Osteocyte (in vitro differentiated cells): Measurements from ENCODE around the gene USP24. TPM values are rescaled to one million over a fixed set of nuclear protein-coding genes. Genes with fewer than 3 reads are reported as not detected.
"Not testable (repeated sequence)": the region's sequence is repeated elsewhere in the genome, so short reads cannot be mapped to it uniquely, and the experiment has no call there.

Source experiments
- DNase-seq: peaks from one replicate; pipeline ENCODE4 v3.0.0; 2021; ENCODE audit warnings: mixed read lengths; ENCODE audit not compliant: unreplicated experiment; ENCODE audit errors: extremely low spot score
- H3K27ac Mint-ChIP-seq: one replicate; pipeline ENCODE4 v1.8.0; 2021; ENCODE audit warnings: mild to moderate bottlenecking, mixed read lengths; ENCODE audit not compliant: unreplicated experiment
- H3K27me3 Mint-ChIP-seq: one replicate; pipeline ENCODE4 v1.8.0; 2021; ENCODE audit warnings: mixed read lengths; ENCODE audit not compliant: unreplicated experiment
- H3K36me3 Mint-ChIP-seq: one replicate; pipeline ENCODE4 v1.8.0; 2021; ENCODE audit warnings: mixed read lengths; ENCODE audit not compliant: unreplicated experiment
- H3K4me1 Mint-ChIP-seq: one replicate; pipeline ENCODE4 v1.8.0; 2021; ENCODE audit warnings: mixed read lengths; ENCODE audit not compliant: unreplicated experiment
- H3K4me3 Mint-ChIP-seq: one replicate; pipeline ENCODE4 v1.8.0; 2021; ENCODE audit warnings: mild to moderate bottlenecking, moderate library complexity, mixed read lengths; ENCODE audit not compliant: unreplicated experiment
- H3K9me3 Mint-ChIP-seq: one replicate; pipeline ENCODE4 v1.8.0; 2021; ENCODE audit warnings: mixed read lengths; ENCODE audit not compliant: unreplicated experiment
- microRNA-seq: library from miRNA; unstranded; fragments of <30 nt; microRNA quantifications from one replicate; pipeline ENCODE4 v1.1.0, GENCODE V29; 2020; ENCODE audit not compliant: unreplicated experiment
- total RNA-seq: library from RNA; stranded (reverse); gene quantifications from 2 replicates; pipeline ENCODE4 v1.2.1, GENCODE V29; 2021
- TF ChIP-seq, protein P1 (sequence below): fragments of 200-600 bp; sonication (generic); IDR thresholded peaks from 2 replicates; pipeline ENCODE4 v1.5.0; 2021; ENCODE audit warnings: antibody characterized with exemption, mild to moderate bottlenecking, moderate library complexity

The USP24 gene
- total RNA-seq, 1 donor from 2014 or later: 32.1 TPM

- Mint-ChIP-seq H3K27ac (no peak overlapping the region), H3K4me1 (peaks cover 10% of the 10 kb centered on the region), H3K4me3 (no peak overlapping the region), H3K9me3 (no peaks in the 10 kb centered on the region), H3K36me3 (no peaks in the 10 kb centered on the region), H3K27me3 (peaks cover 42% of the 10 kb centered on the region)
- TF ChIP-seq, protein P1, sequence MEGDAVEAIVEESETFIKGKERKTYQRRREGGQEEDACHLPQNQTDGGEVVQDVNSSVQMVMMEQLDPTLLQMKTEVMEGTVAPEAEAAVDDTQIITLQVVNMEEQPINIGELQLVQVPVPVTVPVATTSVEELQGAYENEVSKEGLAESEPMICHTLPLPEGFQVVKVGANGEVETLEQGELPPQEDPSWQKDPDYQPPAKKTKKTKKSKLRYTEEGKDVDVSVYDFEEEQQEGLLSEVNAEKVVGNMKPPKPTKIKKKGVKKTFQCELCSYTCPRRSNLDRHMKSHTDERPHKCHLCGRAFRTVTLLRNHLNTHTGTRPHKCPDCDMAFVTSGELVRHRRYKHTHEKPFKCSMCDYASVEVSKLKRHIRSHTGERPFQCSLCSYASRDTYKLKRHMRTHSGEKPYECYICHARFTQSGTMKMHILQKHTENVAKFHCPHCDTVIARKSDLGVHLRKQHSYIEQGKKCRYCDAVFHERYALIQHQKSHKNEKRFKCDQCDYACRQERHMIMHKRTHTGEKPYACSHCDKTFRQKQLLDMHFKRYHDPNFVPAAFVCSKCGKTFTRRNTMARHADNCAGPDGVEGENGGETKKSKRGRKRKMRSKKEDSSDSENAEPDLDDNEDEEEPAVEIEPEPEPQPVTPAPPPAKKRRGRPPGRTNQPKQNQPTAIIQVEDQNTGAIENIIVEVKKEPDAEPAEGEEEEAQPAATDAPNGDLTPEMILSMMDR: no peak
- DNase-seq: no peak
Observed at GRCh38 chr1:55033265-55033614, 181.9 kb downstream of the USP24 start.

GRCh38 chr1:55031098-55031497 lies 184.1 kb downstream of the USP24 start:
- H3K4me1 Mint-ChIP-seq: peaks cover 21% of the 10 kb centered on the region
- peaks cover 22% of the 10 kb centered on the region for H3K27me3 Mint-ChIP-seq
- H3K9me3 Mint-ChIP-seq, DNase-seq, H3K27ac Mint-ChIP-seq, H3K4me3 Mint-ChIP-seq, H3K36me3 Mint-ChIP-seq: not testable (repeated sequence)

- H3K4me3 Mint-ChIP-seq, H3K27me3 Mint-ChIP-seq, H3K36me3 Mint-ChIP-seq, H3K9me3 Mint-ChIP-seq, DNase-seq, H3K27ac Mint-ChIP-seq: not testable (repeated sequence)
- peaks cover 16% of the 10 kb centered on the region for H3K4me1 Mint-ChIP-seq
Observed at GRCh38 chr1:55026682-55027081, 188.5 kb downstream of the USP24 start.

- H3K4me1 Mint-ChIP-seq: peaks cover 18% of the 10 kb centered on the region
- H3K27ac Mint-ChIP-seq, H3K27me3 Mint-ChIP-seq, H3K4me3 Mint-ChIP-seq, H3K36me3 Mint-ChIP-seq, H3K9me3 Mint-ChIP-seq, DNase-seq: not testable (repeated sequence)
Observed at GRCh38 chr1:55024163-55024562, 191.0 kb downstream of the USP24 start.

- H3K27me3 Mint-ChIP-seq: no peaks in the 10 kb centered on the region
- peak overlapping the region; percentile 81 for H3K27ac Mint-ChIP-seq
- no peaks in the 10 kb centered on the region for H3K9me3 Mint-ChIP-seq
- peaks cover 16% of the 10 kb centered on the region for H3K4me1 Mint-ChIP-seq
- H3K4me3 Mint-ChIP-seq: no peak overlapping the region
- TF ChIP-seq, protein P1: no peak
- DNase-seq: peak; percentile 96
- H3K36me3 Mint-ChIP-seq: no peaks in the 10 kb centered on the region
Observed at GRCh38 chr1:55021942-55022546, 193.1 kb downstream of the USP24 start.

- no peak overlapping the region for H3K27ac Mint-ChIP-seq
- DNase-seq: no peak
- no peak overlapping the region for H3K4me3 Mint-ChIP-seq
- H3K36me3 Mint-ChIP-seq: no peaks in the 10 kb centered on the region
- no peaks in the 10 kb centered on the region for H3K27me3 Mint-ChIP-seq
- TF ChIP-seq, protein P1: no peak
- H3K4me1 Mint-ChIP-seq: peaks cover 27% of the 10 kb centered on the region
- H3K9me3 Mint-ChIP-seq: no peaks in the 10 kb centered on the region
Observed at GRCh38 chr1:55018395-55018794, 196.8 kb downstream of the USP24 start.

Small RNA genes within 50 kb of the gene (microRNA-seq; reads per million reads assigned to microRNA genes)
- 2.7 reads per million for gene MIR4422

Other genes with a start within 250 kb of the USP24 start
- gene TMEM61, start 234.7 kb downstream of the USP24 start, total RNA-seq: not detected in 2 replicates
- not detected in 2 replicates for gene BSND, start 216.4 kb downstream of the USP24 start, total RNA-seq
- 2.2 and 2.3 TPM in 2 replicates for gene PCSK9, start 175.8 kb downstream of the USP24 start, total RNA-seq